Loucy (cell line): ENCODE results near the gene KIAA1549.

Experiments
- EZH2phosphoT487 ChIP-seq: fragments of 200-600 bp; IDR thresholded peaks from 2 replicates; pipeline ENCODE4 v1.6.1; 2018; ENCODE audit warnings: antibody characterized with exemption, mild to moderate bottlenecking, moderate library complexity, borderline replicate concordance
- TF ChIP-seq, protein P1 (sequence below): fragments of 200-600 bp; sonication (generic); conservative IDR thresholded peaks from 2 replicates; pipeline ENCODE4 v1.5.1; 2014; ENCODE audit warnings: mild to moderate bottlenecking, antibody characterized with exemption, low read length

DNA sequence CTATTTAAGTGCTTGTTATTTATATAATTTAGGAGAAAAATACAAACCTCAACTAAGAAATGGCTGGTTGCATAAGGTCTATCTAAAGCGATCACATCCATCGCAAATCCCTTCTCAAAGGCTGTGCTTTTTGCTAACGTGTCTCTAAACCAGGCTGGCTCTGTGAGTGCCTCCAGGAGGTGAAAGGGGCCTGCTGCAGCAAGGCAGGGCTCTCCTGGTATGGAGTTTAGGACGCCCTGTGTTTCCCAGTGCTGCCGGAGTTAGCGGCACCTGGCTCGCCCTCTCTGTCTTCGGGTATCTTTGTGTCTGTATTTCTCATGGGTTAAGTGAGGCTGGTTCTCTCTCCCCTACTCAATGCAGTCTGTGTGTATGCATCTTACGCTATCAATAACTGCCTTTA is 114.8 kb downstream of the KIAA1549 start:
- TF ChIP-seq, protein P1, sequence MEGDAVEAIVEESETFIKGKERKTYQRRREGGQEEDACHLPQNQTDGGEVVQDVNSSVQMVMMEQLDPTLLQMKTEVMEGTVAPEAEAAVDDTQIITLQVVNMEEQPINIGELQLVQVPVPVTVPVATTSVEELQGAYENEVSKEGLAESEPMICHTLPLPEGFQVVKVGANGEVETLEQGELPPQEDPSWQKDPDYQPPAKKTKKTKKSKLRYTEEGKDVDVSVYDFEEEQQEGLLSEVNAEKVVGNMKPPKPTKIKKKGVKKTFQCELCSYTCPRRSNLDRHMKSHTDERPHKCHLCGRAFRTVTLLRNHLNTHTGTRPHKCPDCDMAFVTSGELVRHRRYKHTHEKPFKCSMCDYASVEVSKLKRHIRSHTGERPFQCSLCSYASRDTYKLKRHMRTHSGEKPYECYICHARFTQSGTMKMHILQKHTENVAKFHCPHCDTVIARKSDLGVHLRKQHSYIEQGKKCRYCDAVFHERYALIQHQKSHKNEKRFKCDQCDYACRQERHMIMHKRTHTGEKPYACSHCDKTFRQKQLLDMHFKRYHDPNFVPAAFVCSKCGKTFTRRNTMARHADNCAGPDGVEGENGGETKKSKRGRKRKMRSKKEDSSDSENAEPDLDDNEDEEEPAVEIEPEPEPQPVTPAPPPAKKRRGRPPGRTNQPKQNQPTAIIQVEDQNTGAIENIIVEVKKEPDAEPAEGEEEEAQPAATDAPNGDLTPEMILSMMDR: no peak
- no peak for TF ChIP-seq EZH2phosphoT487
